HG03095 (cell line): ENCODE data around the gene AIRE.
A peak's percentile ranks its signal among the peaks of the same experiment; 100 is the strongest.
"Not testable (repeated sequence)": the region's sequence is repeated elsewhere in the genome, so short reads cannot be mapped to it uniquely, and the experiment has no call there.

ENCODE experiments used
- ATAC-seq: cut with Tn5 transposase; IDR thresholded peaks from one replicate; pipeline ENCODE4 v1.9.1; 2021; ENCODE audit warnings: moderate library complexity; ENCODE audit not compliant: unreplicated experiment

Gene AIRE

DNA sequence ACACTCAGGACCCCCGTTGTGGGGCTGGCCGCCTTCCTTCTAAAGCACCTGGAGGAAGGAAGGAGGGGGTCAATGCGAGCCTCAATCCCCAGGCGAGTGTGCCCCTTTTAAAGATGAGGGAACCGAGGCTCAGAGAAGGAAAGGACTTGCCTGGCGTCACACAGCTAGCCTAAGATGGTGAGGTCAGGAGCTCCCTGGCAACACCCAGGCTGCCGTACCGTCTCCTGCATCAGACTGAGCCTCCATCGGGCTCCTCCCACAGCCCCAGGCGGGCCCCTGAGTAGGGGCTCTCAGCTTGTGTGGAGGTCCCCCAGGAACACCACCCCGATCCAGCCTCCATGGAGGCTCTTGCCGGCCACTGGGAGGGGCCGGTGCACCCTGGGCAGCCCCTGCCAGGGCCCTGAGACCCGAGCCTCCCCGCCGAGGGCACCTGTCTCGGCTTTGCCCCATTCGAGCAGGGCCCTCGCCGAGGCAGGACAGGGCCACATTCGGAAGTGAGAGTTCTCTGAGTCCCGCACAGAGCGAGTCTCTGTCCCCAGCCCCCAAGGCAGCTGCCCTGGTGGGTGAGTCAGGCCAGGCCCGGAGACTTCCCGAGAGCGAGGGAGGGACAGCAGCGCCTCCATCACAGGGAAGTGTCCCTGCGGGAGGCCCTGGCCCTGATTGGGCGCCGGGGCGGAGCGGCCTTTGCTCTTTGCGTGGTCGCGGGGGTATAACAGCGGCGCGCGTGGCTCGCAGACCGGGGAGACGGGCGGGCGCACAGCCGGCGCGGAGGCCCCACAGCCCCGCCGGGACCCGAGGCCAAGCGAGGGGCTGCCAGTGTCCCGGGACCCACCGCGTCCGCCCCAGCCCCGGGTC, at the start of gene AIRE:
AIRE (plus strand) TSS at position 739 of the 855 bp plus-strand sequence. CDS start 131 bp downstream, outside the sequence.
- no peak for ATAC-seq

- ATAC-seq, result not testable (repeated sequence)
Measured at GRCh38 chr21:44240353-44240752, 45.3 kb upstream of the AIRE start.

GRCh38 chr21:44240842-44241241, 44.8 kb upstream of the AIRE start, which contains the start of gene ICOSLG:
TSS of gene ICOSLG (minus strand) at chr21:44240943. CDS start at chr21:44240817, 126 bp downstream.
- ATAC-seq, result not testable (repeated sequence)

DNA sequence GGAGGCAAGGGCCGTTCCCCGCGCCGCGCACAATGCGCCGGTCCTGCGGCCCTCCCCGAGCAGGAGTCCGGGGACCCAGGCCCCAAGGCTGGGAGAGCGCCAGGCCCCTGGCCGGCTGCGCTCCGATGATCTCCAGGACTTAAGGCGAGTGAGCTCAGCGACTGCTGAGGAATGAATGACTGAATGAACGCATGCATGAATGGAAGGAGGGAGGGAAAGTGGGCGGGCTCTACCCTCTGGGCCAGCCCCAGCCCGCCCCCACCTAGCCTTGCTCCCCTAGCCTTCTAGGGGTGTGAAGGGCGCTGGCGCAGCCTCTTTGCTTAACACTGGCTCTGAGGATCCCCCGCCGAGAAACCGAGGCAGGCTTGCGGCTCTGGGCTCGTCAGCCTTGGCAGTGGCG, 44.4 kb upstream of the AIRE start:
- not testable (repeated sequence) for ATAC-seq

DNA sequence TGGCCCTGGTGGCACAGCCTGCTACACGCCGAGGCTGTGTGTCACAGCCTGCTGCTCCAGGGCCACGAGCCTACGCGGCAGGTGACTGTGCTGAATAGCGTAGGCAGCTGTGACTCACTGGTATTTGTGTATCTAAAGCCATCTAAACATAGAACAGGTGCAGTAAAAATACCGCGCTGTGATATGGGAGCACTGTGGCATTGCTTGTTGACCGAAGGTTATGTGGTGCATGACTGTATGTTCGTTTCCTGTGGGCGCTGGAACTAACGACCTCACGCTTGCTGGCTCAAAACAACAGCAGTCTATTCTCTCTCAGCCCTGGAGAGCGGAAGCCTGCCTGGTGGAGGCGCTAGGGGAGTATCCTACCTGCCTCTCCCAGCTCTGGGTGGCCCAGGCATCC, 41.7 kb upstream of the AIRE start:
- peak; percentile 42 for ATAC-seq

DNA sequence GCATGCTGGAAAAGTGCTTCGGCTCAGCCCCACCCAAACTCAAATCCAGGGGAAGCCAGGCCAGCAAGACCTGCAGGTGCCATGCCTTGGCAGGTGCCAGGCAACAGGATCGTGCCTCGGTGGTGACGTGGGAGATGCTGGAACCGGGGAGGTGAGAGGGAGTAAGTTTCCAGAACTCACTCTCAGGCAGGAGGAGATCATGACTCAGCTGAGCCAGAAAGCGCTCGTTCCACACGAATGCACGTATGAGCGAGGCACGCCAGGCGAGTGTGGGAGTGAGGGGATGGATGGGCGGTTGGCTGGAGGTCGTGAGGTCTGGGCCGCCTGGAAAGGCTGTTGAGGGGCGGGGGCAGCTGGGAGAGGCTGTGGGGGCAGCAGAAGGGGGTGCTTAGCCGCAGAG, 37.8 kb upstream of the AIRE start:
- not testable (repeated sequence) for ATAC-seq

DNA sequence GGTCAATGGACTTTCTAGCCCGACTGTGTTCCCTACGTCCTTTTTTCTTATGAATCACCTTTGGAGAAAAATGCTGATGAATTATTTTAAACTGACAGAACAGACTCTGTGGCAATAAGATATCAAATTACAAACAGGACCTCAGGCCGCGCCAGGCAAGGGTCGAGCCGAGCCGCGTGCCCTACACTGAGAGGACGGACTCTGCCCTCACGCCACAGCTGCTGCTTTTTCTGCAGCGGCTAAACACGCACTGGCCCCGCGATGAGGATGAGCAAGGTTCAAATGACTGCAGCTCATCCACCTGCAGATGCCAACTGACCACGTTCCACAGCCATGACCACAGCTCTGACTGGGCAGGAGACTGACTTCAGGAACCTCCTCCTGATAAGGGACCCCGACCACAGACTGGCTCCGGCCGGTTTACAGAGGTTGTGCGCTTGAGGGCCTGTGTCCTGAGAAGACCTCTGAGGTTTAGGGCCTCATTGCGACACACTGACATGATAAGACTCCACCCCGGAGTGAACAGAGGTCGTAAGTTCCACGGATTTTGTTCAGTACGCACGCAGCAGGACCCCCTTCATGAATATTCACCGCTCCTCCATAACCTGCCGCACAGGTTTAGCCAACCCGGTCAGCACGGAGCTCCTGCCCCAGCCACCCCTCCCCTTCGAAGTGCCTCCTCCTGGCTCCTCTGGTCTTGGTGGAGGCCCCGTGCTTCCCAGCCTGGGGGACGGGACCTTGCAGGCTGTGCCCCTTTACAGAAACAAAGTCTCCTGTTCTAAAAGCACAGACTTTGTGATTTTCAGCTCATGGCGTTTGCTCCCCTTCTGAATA, 36.3 kb upstream of the AIRE start:
- not testable (repeated sequence) for ATAC-seq

DNA sequence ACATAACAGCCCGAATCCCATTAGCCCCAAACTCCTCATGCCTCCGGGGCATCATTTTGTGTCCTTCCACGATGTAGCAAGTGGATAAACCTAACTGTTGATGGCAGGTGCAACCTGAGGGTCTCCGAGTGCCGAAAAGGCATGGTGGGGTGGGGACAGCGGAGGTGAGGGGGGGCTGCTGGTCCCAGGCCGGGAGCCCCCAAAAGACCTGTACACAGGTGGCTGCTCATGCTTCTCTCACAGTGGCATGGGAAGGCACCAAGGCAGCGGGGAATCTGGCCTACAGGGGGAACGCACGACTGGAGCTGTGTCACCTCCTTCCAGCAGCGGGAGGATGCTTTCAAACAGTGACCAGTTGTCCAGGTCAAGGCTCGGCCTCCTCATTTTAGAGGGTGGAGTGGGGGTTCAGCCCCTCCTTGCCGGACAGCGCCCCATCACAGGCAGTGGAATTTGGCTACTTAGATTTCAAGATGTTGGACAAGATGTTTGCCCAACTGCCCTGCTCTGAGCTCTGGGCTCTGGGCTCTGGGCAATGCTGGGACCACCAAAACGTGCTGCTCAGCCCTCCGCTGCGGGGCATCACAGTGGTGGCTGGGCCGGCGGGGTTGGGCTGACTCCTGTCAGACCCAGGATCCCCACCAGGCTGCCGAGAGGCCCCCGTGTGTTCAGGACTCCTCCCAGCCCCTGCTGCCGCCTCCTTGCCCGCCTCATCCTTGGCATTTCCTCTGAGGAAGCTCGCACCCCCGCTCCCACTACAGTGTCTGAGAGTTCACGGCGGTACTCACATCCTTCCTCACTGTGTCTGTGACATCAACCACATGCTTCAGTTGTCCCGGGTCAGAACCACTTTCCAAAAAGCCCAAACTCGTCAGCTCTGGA, 31.6 kb upstream of the AIRE start:
- ATAC-seq, result no peak

DNA sequence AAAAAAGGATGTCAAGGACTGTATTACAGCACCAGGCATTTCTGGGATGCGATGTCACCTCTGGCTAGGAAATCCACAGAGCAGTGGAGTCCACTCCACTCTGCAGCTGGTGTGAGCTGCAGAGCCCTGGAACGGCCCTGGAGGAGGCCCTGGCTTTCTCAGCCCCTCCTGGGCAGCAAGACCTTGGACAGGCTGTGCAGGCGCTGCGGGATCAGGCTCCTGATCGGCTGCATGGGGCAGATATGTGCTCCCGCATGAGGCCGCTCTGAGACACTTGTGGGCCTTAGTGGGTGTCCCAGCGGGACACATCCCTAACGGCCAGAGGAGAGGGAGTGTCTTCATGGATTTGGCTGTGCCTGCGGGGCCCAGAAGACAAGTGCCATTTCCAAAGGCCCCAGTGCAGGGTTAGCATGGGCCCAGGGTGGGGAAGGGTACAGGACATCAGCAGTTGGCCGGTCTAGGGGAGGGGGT, 30.1 kb upstream of the AIRE start:
- ATAC-seq, result no peak

DNA sequence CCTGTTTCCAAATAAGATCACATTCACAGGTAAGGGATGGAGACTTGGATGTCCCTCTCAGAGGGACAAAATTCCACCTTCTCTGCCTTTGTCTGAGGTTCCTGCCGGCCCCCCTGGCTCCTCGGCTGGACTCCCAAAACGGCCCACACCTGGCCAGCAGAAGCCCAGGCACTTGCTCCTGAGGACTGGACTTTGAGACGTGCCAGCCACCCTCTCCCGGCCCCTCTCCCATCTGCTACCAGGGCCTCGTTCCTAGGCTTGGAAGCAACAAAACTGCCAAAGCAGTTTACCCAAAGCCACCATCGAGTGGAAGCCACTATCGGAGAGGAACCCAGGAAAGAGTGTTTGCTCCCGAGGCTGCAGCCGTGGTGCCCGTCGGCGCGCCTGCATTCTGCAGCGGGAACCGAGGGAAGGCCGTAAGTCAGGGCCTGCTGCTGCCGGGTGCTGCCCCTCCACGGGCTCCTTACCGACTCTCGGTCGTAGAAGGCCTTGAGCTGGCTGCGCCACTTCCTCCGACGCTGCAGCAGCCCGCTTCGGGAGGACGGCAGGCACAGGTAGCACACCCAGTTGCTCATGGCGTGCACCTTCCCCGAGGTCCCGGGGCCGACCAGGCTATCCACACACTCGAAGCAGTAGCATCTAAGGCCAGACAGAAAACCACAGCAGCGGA, 27.5 kb upstream of the AIRE start:
- ATAC-seq, result no peak

DNA sequence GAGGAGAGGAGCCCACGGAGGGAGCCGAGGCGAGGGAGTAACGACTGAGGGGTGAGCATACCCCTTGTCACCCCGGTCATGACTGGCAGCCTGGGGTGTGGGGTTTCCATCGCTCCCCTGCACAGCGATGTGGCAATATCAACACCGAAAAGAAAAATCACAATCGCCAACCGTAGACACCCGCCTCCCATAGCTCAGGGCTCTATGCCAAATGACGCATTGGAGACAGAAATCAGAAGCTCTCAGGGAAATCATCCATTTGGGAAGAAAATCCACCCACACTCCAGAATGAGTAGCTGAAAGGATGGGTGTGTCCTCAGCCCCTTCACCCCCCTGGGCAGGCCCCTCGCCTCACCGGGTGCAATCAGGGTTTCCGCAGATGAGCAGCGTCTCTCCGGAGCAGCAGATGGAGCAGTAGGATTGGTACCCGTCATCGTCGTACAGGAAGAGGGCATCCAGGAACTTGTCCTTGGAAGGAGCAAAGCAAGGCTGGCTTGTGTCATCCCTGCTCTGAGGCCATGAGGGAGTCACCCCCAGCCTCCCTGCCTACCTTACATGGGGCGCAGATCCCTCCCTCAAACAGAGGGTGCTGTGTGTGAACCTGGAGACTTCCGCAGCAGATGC, 26.5 kb upstream of the AIRE start:
- no peak for ATAC-seq

- ATAC-seq, result no peak
Measured at GRCh38 chr21:44260066-44260465, 25.6 kb upstream of the AIRE start.

- ATAC-seq, result no peak
Measured at GRCh38 chr21:44260791-44261631, 24.7 kb upstream of the AIRE start.

- no peak for ATAC-seq
Measured at GRCh38 chr21:44261675-44262295, 23.9 kb upstream of the AIRE start, which contains the start of gene DNMT3L. TSS of gene DNMT3L (minus strand) at chr21:44261897. CDS start at chr21:44261259, 638 bp downstream.

- ATAC-seq, result no peak
Measured at GRCh38 chr21:44262338-44263056, 23.2 kb upstream of the AIRE start.

- ATAC-seq, result no peak
Measured at GRCh38 chr21:44263221-44263760, 22.4 kb upstream of the AIRE start.

- no peak for ATAC-seq
Measured at GRCh38 chr21:44263768-44264167, 21.9 kb upstream of the AIRE start.
